Uterus (tissue), 2 donors: Measurements from ENCODE around the gene ADD2.
"Not testable (repeated sequence)": the region's sequence is repeated elsewhere in the genome, so short reads cannot be mapped to it uniquely, and the experiment has no call there.

Experiments used
- CTCF ChIP-seq, 4 experiments: fragments of 200-600 bp in 2 of 4; fragments of 450-650 bp in 2 of 4; sonication (generic) in 2 of 4; IDR thresholded peaks; one replicate each; pipeline ENCODE4 v1.5.1; 2016 to 2019; ENCODE audit warnings: antibody characterized with exemption in 4 of 4, mild to moderate bottlenecking in 2 of 4, moderate library complexity in 1 of 4
- POLR2A ChIP-seq, 2 donors: fragments of 450-650 bp; IDR thresholded peaks; one replicate each; pipeline ENCODE4 v1.6.1; 2016; ENCODE audit warnings: antibody characterized with exemption in 2 of 2, mild to moderate bottlenecking in 1 of 2, moderate library complexity in 1 of 2

GRCh38 chr2:70655211-70655610 lies 112.8 kb downstream of the ADD2 start:
- not testable (repeated sequence) for TF ChIP-seq CTCF, POLR2A (IDR thresholded peaks at IDR 0.05)
